Measurements from ENCODE around the gene NBPF3.

GRCh38 chr1:21524686-21525339, 84.9 kb downstream of the NBPF3 start:
- TF ChIP-seq CTCF (IDR thresholded peaks at IDR 0.05; ENCODE audit: low read depth, low read length, poor library complexity, severe bottlenecking) (no peak), EZH2phosphoT487 (IDR thresholded peaks at IDR 0.05; ENCODE audit: borderline replicate concordance, low read length) (no peak)

All from DOHH2 (cell line).